ENCODE measurements around the gene PDE9A. TPM values are rescaled to one million over a fixed set of nuclear protein-coding genes. Genes with fewer than 3 reads are reported as not detected.

PDE9A gene
- total RNA-seq, 1 donor from 2014 or later: 16.7 TPM

GRCh38 chr21:42673633-42674328 lies 20.4 kb downstream of the PDE9A start:
- no peak for DNase-seq

- no peak for DNase-seq
Measured at GRCh38 chr21:42674351-42674940, 21.0 kb downstream of the PDE9A start.

- no peak for DNase-seq
Measured at GRCh38 chr21:42675403-42675802, 22.0 kb downstream of the PDE9A start.

- DNase-seq: no peak
Measured at GRCh38 chr21:42676808-42677207, 23.4 kb downstream of the PDE9A start.

- DNase-seq: no peak
Measured at GRCh38 chr21:42677339-42678321, 24.2 kb downstream of the PDE9A start.

- DNase-seq: no peak
Measured at GRCh38 chr21:42678618-42679295, 25.3 kb downstream of the PDE9A start.

GRCh38 chr21:42679319-42680057 lies 26.1 kb downstream of the PDE9A start:
- DNase-seq: no peak

GRCh38 chr21:42680058-42680330 lies 26.6 kb downstream of the PDE9A start:
- no peak for DNase-seq

GRCh38 chr21:42680429-42680828 lies 27.0 kb downstream of the PDE9A start:
- no peak for DNase-seq

- no peak for DNase-seq
Measured at GRCh38 chr21:42681296-42682206, 28.1 kb downstream of the PDE9A start.

- DNase-seq: no peak
Measured at GRCh38 chr21:42682661-42683210, 29.3 kb downstream of the PDE9A start.

GRCh38 chr21:42683371-42684108 lies 30.1 kb downstream of the PDE9A start:
- no peak for DNase-seq

- DNase-seq: no peak
Measured at GRCh38 chr21:42684109-42684916, 30.9 kb downstream of the PDE9A start.

- peak; percentile 62 for DNase-seq
Measured at GRCh38 chr21:42685036-42685435, 31.6 kb downstream of the PDE9A start.

- DNase-seq: no peak
Measured at GRCh38 chr21:42685954-42686500, 32.6 kb downstream of the PDE9A start.

GRCh38 chr21:42687796-42688195 lies 34.4 kb downstream of the PDE9A start:
- DNase-seq: no peak

GRCh38 chr21:42688226-42688840 lies 34.9 kb downstream of the PDE9A start:
- no peak for DNase-seq

- no peak for DNase-seq
Measured at GRCh38 chr21:42688841-42689371, 35.5 kb downstream of the PDE9A start.

Measured in occipital lobe (tissue), 2 donors.